ENCODE data around the gene RRP15. TPM values are rescaled to one million over a fixed set of nuclear protein-coding genes. Genes with fewer than 3 reads are reported as not detected.

The RRP15 gene, protein sequence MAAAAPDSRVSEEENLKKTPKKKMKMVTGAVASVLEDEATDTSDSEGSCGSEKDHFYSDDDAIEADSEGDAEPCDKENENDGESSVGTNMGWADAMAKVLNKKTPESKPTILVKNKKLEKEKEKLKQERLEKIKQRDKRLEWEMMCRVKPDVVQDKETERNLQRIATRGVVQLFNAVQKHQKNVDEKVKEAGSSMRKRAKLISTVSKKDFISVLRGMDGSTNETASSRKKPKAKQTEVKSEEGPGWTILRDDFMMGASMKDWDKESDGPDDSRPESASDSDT
- total RNA-seq: 4.7 and 4.8 TPM in 2 replicates

DNA sequence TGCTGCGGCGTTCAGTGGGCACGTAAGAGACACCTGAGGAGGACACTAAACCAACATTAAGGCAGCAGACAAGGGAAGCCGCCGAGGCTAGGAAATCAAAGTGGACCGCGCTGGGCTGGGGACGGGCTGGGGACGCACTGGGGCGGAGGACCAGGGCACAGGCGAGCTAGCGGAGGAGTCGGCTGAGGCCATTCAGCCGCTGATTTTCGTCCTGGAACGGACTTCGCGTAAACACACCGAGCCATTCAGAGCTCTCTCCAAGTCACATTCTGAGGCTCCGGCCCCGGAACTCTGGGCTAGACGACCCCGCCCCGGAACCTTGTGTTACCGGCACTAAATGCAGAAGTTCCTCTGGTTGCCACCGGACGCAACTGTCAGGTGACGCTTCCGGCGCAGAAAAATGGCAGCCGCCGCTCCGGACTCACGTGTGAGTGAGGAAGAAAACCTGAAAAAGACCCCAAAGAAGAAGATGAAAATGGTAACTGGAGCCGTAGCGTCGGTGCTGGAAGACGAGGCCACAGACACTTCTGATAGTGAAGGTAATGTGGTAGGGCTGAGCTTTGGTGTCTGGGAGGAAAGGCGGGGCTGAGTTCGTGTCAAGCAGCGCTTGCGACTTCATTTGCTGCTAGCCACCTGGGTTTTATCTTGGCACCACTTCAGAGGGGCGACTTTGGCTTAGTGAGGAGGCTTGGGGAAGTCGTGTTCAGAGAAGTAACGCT lies at the start of gene RRP15:
RRP15 (plus strand) TSS at position 377 of the 719 bp plus-strand sequence; CDS start at position 401, 24 bp downstream.

GRCh38 chr1:218344814-218345672 lies 60.0 kb downstream of the RRP15 start, which contains the start of gene TGFB2:
Gene TGFB2 (plus strand): TSS chr1:218345336. CDS start chr1:218346702, 1,366 bp downstream.

Other genes with a start within 250 kb of the RRP15 start
- gene TGFB2, start 60.0 kb downstream of the RRP15 start, total RNA-seq: 9.0 and 15.6 TPM in 2 replicates